ENCODE data around the gene MSLN. TPM values are rescaled to one million over a fixed set of nuclear protein-coding genes. Genes with fewer than 3 reads are reported as not detected.

The MSLN gene
- total and polyA plus RNA-seq, 2 of the 8 experiments (the other 6 are each of a cell fraction or from before 2014, with no cell fraction given), result 0.28 to 0.50 TPM

GRCh38 chr16:813204-813915, 52.8 kb downstream of the MSLN start:
- peak overlapping the region; percentile 47 to 75; a peak in 3 of 4 replicates for H3K4me2 ChIP-seq (ENCODE audit: insufficient read depth in 1 of 2, low read depth in 2 of 2, low read length in 2 of 2)
- H3K4me1 ChIP-seq (replicated peaks in 1 of 4; ENCODE audit: control insufficient read depth in 3 of 4, insufficient read depth in 4 of 4, low read length in 3 of 4), result peaks cover 0 to 3% (median 2%) of the 10 kb centered on the region in 4 experiments; a peak in 6 of 7 replicates
- H3K79me2 ChIP-seq (ENCODE audit: control insufficient read depth in 1 of 2, insufficient read depth in 2 of 2, low read length in 2 of 2), result peaks cover 0 to 3% of the 10 kb centered on the region in 2 experiments; a peak in 1 of 4 replicates
- no peak overlapping the region for H3K23ac ChIP-seq (ENCODE audit: insufficient read length)
- no peak overlapping the region for H2BK12ac ChIP-seq (ENCODE audit: low read depth, low read length)
- 29% methylated on average over 35 of the region's 67 CpGs; no CpG with 5 or more reads in 1 of the 2 experiments for WGBS, 2 experiments (ENCODE audit: extremely low coverage in 1 of 2, insufficient coverage in 1 of 2, insufficient read length in 1 of 2, insufficient replicate concordance in 2 of 2, low coverage in 1 of 2, low lambda C conversion rate in 2 of 2, missing lambda C conversion rate in 1 of 2)
- H3K9ac ChIP-seq (replicated peaks in 1 of 4; ENCODE audit: extremely low read depth in 1 of 4, low read depth in 3 of 4, low read length in 3 of 4), result no peak overlapping the region; a peak in 1 of 7 replicates
- peaks cover 0 to 6% of the 10 kb centered on the region in 2 experiments; a peak in 1 of 4 replicates for H3K9me3 ChIP-seq (ENCODE audit: insufficient read depth in 2 of 2, low read depth in 1 of 2, low read length in 1 of 2)
- H2BK5ac ChIP-seq (ENCODE audit: low read depth, low read length), result no peak overlapping the region
- peaks cover 0 to 6% (median 4%) of the 10 kb centered on the region in 4 experiments; a peak in 6 of 7 replicates for H3K27me3 ChIP-seq (replicated peaks in 1 of 4; ENCODE audit: control insufficient read depth in 3 of 4, extremely low read depth in 1 of 4, insufficient read depth in 3 of 4, low read length in 3 of 4)
- H4K5ac ChIP-seq (ENCODE audit: insufficient read length, low read depth, low read length), result no peak overlapping the region
- no peak overlapping the region for H2AK5ac ChIP-seq (ENCODE audit: low read depth, low read length)
- no peak overlapping the region for H4K8ac ChIP-seq (ENCODE audit: extremely low read depth, insufficient read depth, low read length)
- H2AFZ ChIP-seq (ENCODE audit: low read length), result no peak overlapping the region
- H3K18ac ChIP-seq (ENCODE audit: extremely low read depth, low read length), result no peak overlapping the region
- H3K23me2 ChIP-seq (ENCODE audit: low read depth, low read length), result no peaks in the 10 kb centered on the region; the same call in 1 of the 2 replicates
- no peak overlapping the region for H4K91ac ChIP-seq (replicated peaks; ENCODE audit: insufficient read length, low read length)
- no peak overlapping the region for H3K27ac ChIP-seq (ENCODE audit: low read depth, low read length)
- H2BK15ac ChIP-seq (ENCODE audit: low read length), result no peak overlapping the region
- ChIA-PET POLR2A (ENCODE audit: partially characterized antibody) (no interaction called here), CTCF (ENCODE audit: partially characterized antibody) (interaction anchor here (1.0 to 1.7 kb wide), 3 partner anchors 32 to 244 kb away, joined by 3 to 4 read pairs (median 4); no protein-coding TSS in a partner anchor)
- H3K4me3 ChIP-seq (ENCODE audit: extremely low read depth in 1 of 4, insufficient read depth in 2 of 4, low read depth in 3 of 4, low read length in 4 of 4), result peak overlapping the region; percentile 2 to 55 (median 25); a peak in 5 of 8 replicates
- no peak overlapping the region for H3K14ac ChIP-seq (ENCODE audit: insufficient read length)
- H2BK120ac ChIP-seq (replicated peaks; ENCODE audit: low read depth, low read length), result no peak overlapping the region
- H4K20me1 ChIP-seq (replicated peaks in 1 of 2; ENCODE audit: control insufficient read depth in 1 of 2, insufficient read depth in 2 of 2, low read length in 2 of 2), result peaks cover 0 to 4% of the 10 kb centered on the region in 2 experiments
- FAIRE-seq, result no peak
- DNase-seq (ENCODE audit: low read depth in 1 of 2, low spot score in 2 of 2), result peak in 1 of 2 experiments; percentile 91
- no peak overlapping the region for H3K56ac ChIP-seq (replicated peaks; ENCODE audit: insufficient read length, low read depth, low read length)
- H3K36me3 ChIP-seq (ENCODE audit: control insufficient read depth in 2 of 4, insufficient read depth in 4 of 4, low read length in 3 of 4), result no peaks in the 10 kb centered on the region
- no peak overlapping the region for H3K4ac ChIP-seq (replicated peaks; ENCODE audit: insufficient read length, low read depth, low read length)
- H2BK20ac ChIP-seq (ENCODE audit: low read length), result no peak overlapping the region
- no peaks in the 10 kb centered on the region for H3K79me1 ChIP-seq (ENCODE audit: low read depth, low read length)
- TF ChIP-seq KDM4A (IDR thresholded peaks at IDR 0.05; ENCODE audit: low read depth, low read length, severe bottlenecking), result peak; percentile 58
- peak; percentile 38 for TF ChIP-seq ASH2L (IDR thresholded peaks at IDR 0.05; ENCODE audit: low read length)
- TF ChIP-seq HDAC2 (IDR thresholded peaks at IDR 0.05; ENCODE audit: borderline replicate concordance in 1 of 2, low read depth in 2 of 2, low read length in 2 of 2), result no peak
- TF ChIP-seq RAD21 (IDR thresholded peaks at IDR 0.05 in 1 of 2, conservative IDR thresholded peaks at IDR 0.05 in 1 of 2; ENCODE audit: low read depth in 2 of 2, low read length in 2 of 2), result peak; percentile 94 to 98
- TF ChIP-seq YY1 (IDR thresholded peaks at IDR 0.05; ENCODE audit: low read depth, low read length), result 0 out of 2 replicates have a peak, but pooled peaks have one; percentile 27
- TF ChIP-seq GABPA (IDR thresholded peaks at IDR 0.05; ENCODE audit: borderline replicate concordance, insufficient read depth, low read length), result peak; percentile 84; the same call in 1 of the 2 replicates
- TF ChIP-seq TCF12 (IDR thresholded peaks at IDR 0.05; ENCODE audit: low read depth, low read length), result 0 out of 2 replicates have a peak, but pooled peaks have one; percentile 35
- peak; percentile 45 for TF ChIP-seq TAF7 (optimal IDR thresholded peaks at IDR 0.05; ENCODE audit: borderline replicate concordance, low read depth, low read length)
- TF ChIP-seq SIX5 (IDR thresholded peaks at IDR 0.05; ENCODE audit: low read depth, low read length), result no peak
